Measurements from ENCODE around the gene TRAPPC10.

TRAPPC10 gene

DNA sequence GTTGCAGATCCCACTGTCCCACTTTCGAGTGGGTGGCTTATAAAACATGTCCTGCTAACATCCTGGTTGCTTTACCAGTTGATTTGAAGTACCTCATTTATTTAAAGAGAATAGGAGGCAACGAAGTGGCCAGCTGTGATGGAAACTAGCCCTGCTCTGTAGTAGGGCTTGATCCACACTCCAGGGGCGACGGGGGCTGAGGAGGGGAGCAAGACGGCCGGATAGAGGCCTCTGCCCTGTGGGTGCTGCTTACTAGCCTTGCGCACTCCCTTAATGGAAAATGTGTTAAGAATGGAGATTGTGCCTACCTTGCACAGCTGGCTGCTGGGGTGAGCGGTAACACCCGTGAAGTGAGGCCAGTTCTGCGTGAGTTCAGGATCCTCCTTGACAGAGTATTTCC lies 54.0 kb downstream of the TRAPPC10 start:
- Histone ChIP-seq H3K79me2 (ENCODE audit: control insufficient read depth, insufficient read depth, low read length, unreplicated experiment) (peaks cover 11% of the 10 kb centered on the region), H2AFZ (ENCODE audit: low read length, unreplicated experiment) (no peak overlapping the region), H3K27me3 (ENCODE audit: insufficient read depth, low read length) (no peaks in the 10 kb centered on the region), H3K4me3 (ENCODE audit: low read depth, low read length) (no peak overlapping the region), H3K36me3 (ENCODE audit: insufficient read depth, low read length) (peaks cover 7% of the 10 kb centered on the region; the same call in 1 of the 2 replicates), H3K27ac (ENCODE audit: low read depth, low read length) (no peak overlapping the region), H3K4me1 (ENCODE audit: control insufficient read depth, insufficient read depth, low read length, unreplicated experiment) (no peaks in the 10 kb centered on the region)

DNA sequence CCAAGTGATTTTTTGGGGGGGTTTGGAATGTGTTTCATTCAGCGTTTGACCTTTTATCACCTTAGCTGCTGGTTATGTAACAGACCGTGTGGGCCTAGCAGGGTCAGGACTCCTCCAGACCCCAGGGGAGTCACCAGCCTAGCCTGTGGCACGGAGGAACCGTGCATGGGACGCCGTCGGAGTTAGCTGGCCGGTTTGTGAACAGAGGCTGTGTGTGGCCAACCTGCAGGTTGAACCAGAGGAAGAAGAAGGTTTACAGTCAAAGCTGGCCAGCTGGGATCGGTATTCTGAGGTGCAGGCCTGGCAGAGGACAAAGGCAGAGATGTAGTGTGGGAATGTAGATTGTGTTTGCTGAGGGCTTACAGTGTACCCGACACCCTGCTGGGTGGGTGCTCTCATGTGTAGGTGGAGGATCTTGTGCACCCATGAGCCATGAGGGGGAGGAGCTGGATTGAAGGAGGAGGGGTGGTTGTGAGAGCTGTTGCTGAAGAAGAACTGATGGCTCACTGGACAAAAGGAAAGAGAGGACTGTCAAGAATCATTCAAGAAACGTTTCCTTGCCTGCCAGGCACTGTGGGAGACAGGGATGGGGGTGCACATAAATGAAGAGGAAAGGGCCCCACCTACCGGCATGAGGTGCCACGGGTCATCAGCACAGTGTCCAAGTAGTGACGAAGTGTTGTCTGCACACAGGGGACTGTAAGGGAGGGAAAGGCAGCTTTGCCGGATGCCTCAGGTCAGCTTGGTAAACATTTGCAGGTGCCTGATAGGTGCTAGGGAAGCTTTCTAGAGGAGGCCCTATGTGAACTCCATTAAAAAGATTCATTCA lies 55.1 kb downstream of the TRAPPC10 start:
- Histone ChIP-seq H3K79me2 (ENCODE audit: control insufficient read depth, insufficient read depth, low read length, unreplicated experiment) (peaks cover 11% of the 10 kb centered on the region), H3K36me3 (ENCODE audit: insufficient read depth, low read length) (peaks cover 7% of the 10 kb centered on the region; the same call in 1 of the 2 replicates)

DNA sequence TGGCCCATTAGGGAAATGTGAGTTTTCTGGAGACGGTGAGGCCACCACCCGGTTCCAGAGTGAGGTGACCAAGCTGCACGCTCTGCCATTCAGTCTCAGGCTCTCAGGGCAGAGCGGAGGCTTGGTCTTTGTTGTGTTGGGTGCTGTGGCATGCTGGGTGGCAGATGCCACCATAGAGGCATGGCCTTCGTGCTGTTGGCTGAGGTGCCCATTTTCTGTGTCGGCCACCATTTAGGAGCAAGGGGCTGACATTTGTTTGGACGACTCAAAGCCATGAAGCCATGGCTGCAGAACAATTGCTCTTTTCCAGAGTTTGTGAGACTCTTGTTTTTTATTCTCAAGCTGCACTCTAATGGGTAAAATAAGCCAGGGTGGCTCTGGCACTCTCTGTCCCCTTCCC lies 58.3 kb downstream of the TRAPPC10 start:
- Histone ChIP-seq H3K79me2 (ENCODE audit: control insufficient read depth, insufficient read depth, low read length, unreplicated experiment) (peaks cover 11% of the 10 kb centered on the region), H2AFZ (ENCODE audit: low read length, unreplicated experiment) (no peak overlapping the region), H3K4me3 (ENCODE audit: low read depth, low read length) (no peak overlapping the region), H3K36me3 (ENCODE audit: insufficient read depth, low read length) (peaks cover 10% of the 10 kb centered on the region), H3K4me1 (ENCODE audit: control insufficient read depth, insufficient read depth, low read length, unreplicated experiment) (no peaks in the 10 kb centered on the region), H3K27ac (ENCODE audit: low read depth, low read length) (no peak overlapping the region), H3K27me3 (ENCODE audit: insufficient read depth, low read length) (no peaks in the 10 kb centered on the region)

More for the DNA sequence above, 55.1 kb downstream of the TRAPPC10 start:
- Histone ChIP-seq H2AFZ (ENCODE audit: low read length, unreplicated experiment) (no peak overlapping the region), H3K4me1 (ENCODE audit: control insufficient read depth, insufficient read depth, low read length, unreplicated experiment) (no peaks in the 10 kb centered on the region), H3K27me3 (ENCODE audit: insufficient read depth, low read length) (no peaks in the 10 kb centered on the region), H3K27ac (ENCODE audit: low read depth, low read length) (no peak overlapping the region), H3K4me3 (ENCODE audit: low read depth, low read length) (no peak overlapping the region)

DNA sequence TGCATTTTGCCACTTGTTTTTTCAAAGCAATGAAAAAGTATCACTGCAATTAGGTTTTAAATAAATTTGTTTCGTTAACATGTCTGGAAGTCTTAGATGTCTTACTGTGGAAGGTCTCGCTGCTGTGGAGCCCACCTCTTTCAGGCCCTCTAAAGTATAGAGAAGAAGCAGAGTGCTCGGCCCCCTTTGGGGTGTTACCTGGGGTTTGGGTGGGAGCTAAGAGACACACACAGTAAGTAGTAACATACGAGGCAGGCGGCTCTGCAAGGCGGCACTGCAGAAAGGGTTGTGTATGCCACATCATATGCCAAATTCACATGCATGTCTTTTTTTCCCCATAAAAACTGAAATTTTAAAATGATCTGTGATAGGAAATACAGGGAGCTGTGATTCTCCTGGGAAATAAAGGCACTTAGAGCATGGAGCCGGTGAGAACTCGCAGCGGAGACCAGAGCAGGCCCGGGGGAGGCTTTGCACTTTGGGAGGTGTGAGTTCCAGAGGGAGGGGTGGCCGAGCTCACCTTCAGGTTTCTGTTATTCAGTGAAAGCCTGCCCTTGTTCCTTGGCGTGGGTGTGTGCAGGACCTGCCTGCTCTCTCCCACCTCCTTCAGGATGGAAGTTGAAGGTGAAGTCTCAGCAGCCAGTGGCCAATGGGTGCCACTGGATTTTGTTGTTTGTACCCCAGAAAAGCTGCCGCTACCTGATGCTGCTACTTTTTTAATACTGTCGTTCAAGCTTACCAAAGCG lies 59.4 kb downstream of the TRAPPC10 start:
- H3K36me3 ChIP-seq (ENCODE audit: insufficient read depth, low read length), result peaks cover 15% of the 10 kb centered on the region

DNA sequence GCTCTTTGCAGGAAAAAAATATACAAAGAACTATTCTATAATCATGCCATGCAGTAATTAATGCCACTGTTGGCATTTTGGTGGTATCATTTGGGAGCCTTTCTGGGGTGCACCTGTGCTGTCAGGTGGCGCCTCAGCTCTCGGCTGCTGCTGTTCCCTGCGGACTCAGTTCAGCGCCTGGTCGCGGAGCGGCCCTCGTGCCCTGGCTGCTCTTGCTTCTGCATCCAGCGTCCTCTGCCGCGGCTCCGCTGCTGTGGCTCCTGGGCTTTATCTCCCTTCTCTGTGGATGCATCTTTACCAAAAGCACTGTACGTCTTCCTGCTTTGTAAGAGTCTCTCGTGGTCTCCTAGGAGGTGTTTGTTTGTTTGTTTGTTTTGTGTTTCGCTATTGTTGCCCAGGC lies 60.0 kb downstream of the TRAPPC10 start:
- H3K27ac ChIP-seq (ENCODE audit: low read depth, low read length), result no peak overlapping the region

More for the DNA sequence above, 59.4 kb downstream of the TRAPPC10 start:
- Histone ChIP-seq H3K4me3 (ENCODE audit: low read depth, low read length) (no peak overlapping the region), H3K4me1 (ENCODE audit: control insufficient read depth, insufficient read depth, low read length, unreplicated experiment) (no peaks in the 10 kb centered on the region), H3K27me3 (ENCODE audit: insufficient read depth, low read length) (no peaks in the 10 kb centered on the region), H2AFZ (ENCODE audit: low read length, unreplicated experiment) (no peak overlapping the region), H3K27ac (ENCODE audit: low read depth, low read length) (no peak overlapping the region), H3K79me2 (ENCODE audit: control insufficient read depth, insufficient read depth, low read length, unreplicated experiment) (peaks cover 7% of the 10 kb centered on the region)

DNA sequence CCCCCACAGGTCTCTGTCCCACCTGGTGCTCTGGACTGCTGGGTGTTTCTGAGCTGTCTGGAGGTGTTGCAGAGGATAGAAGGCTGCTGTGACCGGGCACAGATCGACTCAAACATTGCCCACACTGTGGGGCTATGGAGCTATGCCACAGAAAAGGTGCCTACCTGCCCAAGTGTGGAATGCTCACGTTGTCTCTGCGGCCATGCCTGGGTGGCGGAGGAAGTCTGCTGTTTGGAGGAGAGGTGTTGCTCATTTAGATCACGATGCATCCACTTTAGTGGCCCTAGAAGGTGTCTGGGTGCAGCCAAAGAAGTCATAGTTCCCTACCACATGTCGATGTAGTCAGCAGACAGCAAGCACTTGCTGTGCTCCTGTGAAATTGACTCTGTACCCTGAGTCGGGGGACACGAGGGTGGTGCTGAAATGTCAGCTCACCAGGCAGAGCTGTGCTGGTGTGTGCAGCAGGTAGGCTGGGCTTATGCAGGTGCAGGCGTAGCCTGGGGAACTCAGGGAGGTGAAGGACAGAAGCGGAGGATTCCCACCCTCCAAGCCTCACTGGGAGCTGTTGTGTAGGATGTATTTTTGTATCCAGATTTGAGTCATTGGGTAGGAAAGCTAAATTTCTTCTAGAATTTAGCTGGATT lies 62.3 kb downstream of the TRAPPC10 start:
- H3K27ac ChIP-seq (ENCODE audit: low read depth, low read length), result no peak overlapping the region
- no peak overlapping the region for H3K4me3 ChIP-seq (ENCODE audit: low read depth, low read length)
- peaks cover 28% of the 10 kb centered on the region for H3K36me3 ChIP-seq (ENCODE audit: insufficient read depth, low read length)
- no peaks in the 10 kb centered on the region for H3K27me3 ChIP-seq (ENCODE audit: insufficient read depth, low read length)
- H3K79me2 ChIP-seq (ENCODE audit: control insufficient read depth, insufficient read depth, low read length, unreplicated experiment), result no peaks in the 10 kb centered on the region
- no peak overlapping the region for H2AFZ ChIP-seq (ENCODE audit: low read length, unreplicated experiment)
- H3K4me1 ChIP-seq (ENCODE audit: control insufficient read depth, insufficient read depth, low read length, unreplicated experiment), result no peaks in the 10 kb centered on the region

More for the DNA sequence above, 60.0 kb downstream of the TRAPPC10 start:
- peaks cover 19% of the 10 kb centered on the region for H3K36me3 ChIP-seq (ENCODE audit: insufficient read depth, low read length)
- H3K79me2 ChIP-seq (ENCODE audit: control insufficient read depth, insufficient read depth, low read length, unreplicated experiment), result peaks cover 7% of the 10 kb centered on the region
- H2AFZ ChIP-seq (ENCODE audit: low read length, unreplicated experiment), result no peak overlapping the region
- H3K4me3 ChIP-seq (ENCODE audit: low read depth, low read length), result no peak overlapping the region
- no peaks in the 10 kb centered on the region for H3K27me3 ChIP-seq (ENCODE audit: insufficient read depth, low read length)
- H3K4me1 ChIP-seq (ENCODE audit: control insufficient read depth, insufficient read depth, low read length, unreplicated experiment), result no peaks in the 10 kb centered on the region

DNA sequence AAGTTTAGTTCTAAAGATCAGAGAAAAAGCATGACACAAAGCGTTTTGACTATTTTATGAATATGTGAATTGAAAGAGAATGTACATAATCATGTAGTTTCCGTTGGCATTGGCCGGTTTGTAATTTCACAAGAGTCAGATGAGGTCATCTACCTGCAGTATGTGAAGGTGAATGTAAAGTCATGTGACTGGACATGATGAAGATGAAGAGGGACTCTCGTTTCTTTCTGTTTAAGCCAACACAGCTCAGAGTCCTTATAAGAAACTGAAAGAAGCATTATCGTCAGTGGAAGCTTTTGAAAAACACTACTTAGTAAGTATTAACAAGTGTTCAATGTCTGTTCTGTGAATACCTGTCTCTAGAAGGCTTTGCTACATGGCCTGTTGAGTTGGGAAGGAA lies 64.2 kb downstream of the TRAPPC10 start:
- Histone ChIP-seq H3K36me3 (ENCODE audit: insufficient read depth, low read length) (peaks cover 30% of the 10 kb centered on the region), H3K79me2 (ENCODE audit: control insufficient read depth, insufficient read depth, low read length, unreplicated experiment) (no peaks in the 10 kb centered on the region), H2AFZ (ENCODE audit: low read length, unreplicated experiment) (no peak overlapping the region), H3K27ac (ENCODE audit: low read depth, low read length) (no peak overlapping the region), H3K4me3 (ENCODE audit: low read depth, low read length) (no peak overlapping the region), H3K4me1 (ENCODE audit: control insufficient read depth, insufficient read depth, low read length, unreplicated experiment) (no peaks in the 10 kb centered on the region), H3K27me3 (ENCODE audit: insufficient read depth, low read length) (no peaks in the 10 kb centered on the region)

DNA sequence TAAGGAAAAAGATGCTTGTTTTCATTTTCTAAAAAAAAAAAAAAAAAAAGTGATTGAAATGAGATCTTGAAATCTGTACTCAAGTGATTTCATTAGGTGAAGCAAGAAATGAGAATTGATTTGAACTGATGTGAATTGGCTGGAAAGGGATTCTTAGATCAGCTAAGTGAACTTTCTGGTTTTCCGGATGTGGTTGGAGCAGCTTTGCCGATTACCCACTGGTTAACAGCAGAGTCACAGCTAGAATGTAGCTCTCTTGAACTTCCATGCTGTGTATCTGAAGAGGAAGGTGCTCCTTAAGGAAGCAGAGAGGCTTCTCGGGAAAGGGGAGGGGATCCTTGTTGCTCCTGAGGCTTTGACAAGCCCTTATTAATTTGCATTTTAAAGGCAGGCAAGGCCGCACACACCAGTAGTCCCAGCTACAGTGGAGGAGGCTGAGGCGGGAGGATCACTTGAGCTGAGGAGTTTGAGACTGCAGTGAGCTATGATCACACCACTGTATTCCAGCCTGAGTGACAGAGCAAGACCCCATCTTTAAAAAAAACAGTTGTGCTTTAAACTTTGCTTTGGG lies 66.4 kb downstream of the TRAPPC10 start:
- no peak overlapping the region for H2AFZ ChIP-seq (ENCODE audit: low read length, unreplicated experiment)
- no peaks in the 10 kb centered on the region for H3K4me1 ChIP-seq (ENCODE audit: control insufficient read depth, insufficient read depth, low read length, unreplicated experiment)
- no peak overlapping the region for H3K4me3 ChIP-seq (ENCODE audit: low read depth, low read length)
- H3K27me3 ChIP-seq (ENCODE audit: insufficient read depth, low read length), result no peaks in the 10 kb centered on the region
- peaks cover 30% of the 10 kb centered on the region for H3K36me3 ChIP-seq (ENCODE audit: insufficient read depth, low read length)
- H3K79me2 ChIP-seq (ENCODE audit: control insufficient read depth, insufficient read depth, low read length, unreplicated experiment), result no peaks in the 10 kb centered on the region
- no peak overlapping the region for H3K27ac ChIP-seq (ENCODE audit: low read depth, low read length)

DNA sequence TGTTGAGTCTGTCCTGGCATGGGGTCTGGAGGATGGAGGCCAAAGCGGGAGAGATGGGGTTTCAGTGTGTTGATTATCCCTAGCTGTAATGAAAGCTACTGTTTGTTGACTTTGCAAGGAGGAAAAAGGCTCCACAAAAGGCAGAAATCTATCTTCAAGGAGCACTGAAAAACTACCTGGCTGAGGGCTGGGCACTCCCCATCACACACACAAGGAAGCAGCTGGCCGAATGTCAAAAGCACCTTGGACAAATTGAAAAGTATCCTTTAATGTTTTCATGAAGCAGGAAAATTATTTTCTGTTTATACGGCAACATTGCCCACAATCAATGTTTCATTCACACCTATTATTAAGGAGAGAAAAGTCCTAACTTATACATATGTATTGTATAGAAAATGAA lies 67.3 kb downstream of the TRAPPC10 start:
- Histone ChIP-seq H3K36me3 (ENCODE audit: insufficient read depth, low read length) (peaks cover 26% of the 10 kb centered on the region), H3K4me3 (ENCODE audit: low read depth, low read length) (no peak overlapping the region), H3K4me1 (ENCODE audit: control insufficient read depth, insufficient read depth, low read length, unreplicated experiment) (no peaks in the 10 kb centered on the region), H2AFZ (ENCODE audit: low read length, unreplicated experiment) (no peak overlapping the region), H3K27ac (ENCODE audit: low read depth, low read length) (no peak overlapping the region), H3K79me2 (ENCODE audit: control insufficient read depth, insufficient read depth, low read length, unreplicated experiment) (no peaks in the 10 kb centered on the region), H3K27me3 (ENCODE audit: insufficient read depth, low read length) (no peaks in the 10 kb centered on the region)

DNA sequence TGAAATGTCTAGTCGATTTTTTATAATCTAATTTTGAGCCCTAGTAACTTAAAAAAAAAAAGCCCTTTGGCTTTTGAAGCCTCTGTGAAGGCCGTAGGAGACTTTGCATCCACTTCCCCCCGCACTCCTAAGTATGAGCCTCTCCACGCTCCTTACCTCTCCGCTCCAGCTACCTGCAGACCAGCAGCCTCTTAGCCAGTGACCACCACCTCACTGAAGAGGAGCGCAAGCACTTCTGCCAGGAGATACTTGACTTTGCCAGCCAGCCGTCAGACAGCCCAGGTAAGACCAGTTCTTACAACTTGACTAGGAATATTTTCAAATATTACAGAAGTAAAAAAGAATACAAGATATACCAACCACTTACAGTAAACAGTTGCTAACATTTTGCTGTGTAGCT lies 67.7 kb downstream of the TRAPPC10 start:
- H3K27ac ChIP-seq (ENCODE audit: low read depth, low read length), result no peak overlapping the region
- H3K79me2 ChIP-seq (ENCODE audit: control insufficient read depth, insufficient read depth, low read length, unreplicated experiment), result no peaks in the 10 kb centered on the region
- H3K27me3 ChIP-seq (ENCODE audit: insufficient read depth, low read length), result no peaks in the 10 kb centered on the region
- H3K4me3 ChIP-seq (ENCODE audit: low read depth, low read length), result no peak overlapping the region
- H2AFZ ChIP-seq (ENCODE audit: low read length, unreplicated experiment), result no peak overlapping the region
- peaks cover 24% of the 10 kb centered on the region for H3K36me3 ChIP-seq (ENCODE audit: insufficient read depth, low read length)
- H3K4me1 ChIP-seq (ENCODE audit: control insufficient read depth, insufficient read depth, low read length, unreplicated experiment), result no peaks in the 10 kb centered on the region

Data from ACC112 (cell line).